HL-60 (cell line): ENCODE results near the gene TMEM165.

ENCODE experiments used
- CTCF ChIP-seq: IDR thresholded peaks from one replicate; pipeline ENCODE4 v1.5.1; 2011; ENCODE audit warnings: low read length, control low read depth, inconsistent platforms; ENCODE audit not compliant: insufficient read depth
- POLR2AphosphoS5 ChIP-seq: IDR thresholded peaks from 2 replicates; pipeline ENCODE4 v1.6.1; 2012; ENCODE audit warnings: low read depth
- REST ChIP-seq: IDR thresholded peaks from 2 replicates; pipeline ENCODE4 v1.6.1; 2012; ENCODE audit warnings: low read depth; ENCODE audit not compliant: insufficient replicate concordance

- TF ChIP-seq CTCF, result no peak
- no peak for TF ChIP-seq POLR2AphosphoS5
- no peak for TF ChIP-seq REST
These were observed 49.1 kb downstream of the TMEM165 start for GRCh38 chr4:55444827-55445226.
